DND-41 (cell line): ENCODE data around the gene CXorf38.

ENCODE experiments used
- ATAC-seq: fragments of 200-7000 bp; cut with Tn5 transposase; 3 replicates; pipeline ENCODE4 v1.9.1; 2021; ENCODE audit warnings: low read depth; ENCODE audit not compliant: insufficient read depth
- DNase-seq: peaks from one replicate; pipeline ENCODE4 v3.0.0-alpha.2; 2020
- H2AFZ ChIP-seq: 2 replicates; pipeline ENCODE4 v1.6.0; 2012; ENCODE audit warnings: low read depth, low read length
- H3K27ac ChIP-seq: 2 replicates; pipeline ENCODE4 v1.5.1; 2012; ENCODE audit warnings: low read length, inconsistent platforms
- H3K27me3 ChIP-seq: fragments of 200-600 bp; sonication (generic); 2 replicates; pipeline ENCODE4 v1.6.0; 2012; ENCODE audit warnings: low read length, mild to moderate bottlenecking, inconsistent platforms; ENCODE audit not compliant: insufficient read depth, poor library complexity
- H3K36me3 ChIP-seq: 2 replicates; pipeline ENCODE4 v1.5.1; 2012; ENCODE audit warnings: low read length, inconsistent platforms; ENCODE audit not compliant: insufficient read depth
- H3K4me1 ChIP-seq: 2 replicates; pipeline ENCODE4 v1.5.1; 2012; ENCODE audit warnings: mild to moderate bottlenecking, low read length; ENCODE audit not compliant: insufficient read depth
- H3K4me2 ChIP-seq: 2 replicates; pipeline ENCODE4 v1.6.0; 2012; ENCODE audit warnings: mild to moderate bottlenecking, moderate library complexity, low read length, inconsistent platforms; ENCODE audit not compliant: insufficient read depth
- H3K4me3 ChIP-seq, 2 experiments: fragments of 200-600 bp in 1 of 2; shearing (Covaris generic) in 1 of 2; 2 replicates each; pipeline ENCODE4 v1.5.1; 2012 to 2016; ENCODE audit warnings: inconsistent platforms in 2 of 2, low read length in 2 of 2, mild to moderate bottlenecking in 2 of 2, low read depth in 1 of 2, moderate library complexity in 1 of 2
- H3K79me2 ChIP-seq: 2 replicates; pipeline ENCODE4 v1.6.0; 2012; ENCODE audit warnings: low read length, inconsistent platforms; ENCODE audit not compliant: insufficient read depth
- H3K9ac ChIP-seq: 2 replicates; pipeline ENCODE4 v1.6.0; 2012; ENCODE audit warnings: low read depth, mild to moderate bottlenecking, inconsistent platforms, low read length, moderate library complexity
- H3K9me3 ChIP-seq: 2 replicates; pipeline ENCODE4 v1.5.1; 2012; ENCODE audit warnings: low read length, moderate library complexity, mild to moderate bottlenecking, inconsistent platforms; ENCODE audit not compliant: insufficient read depth, severe bottlenecking
- H4K20me1 ChIP-seq: 2 replicates; pipeline ENCODE4 v1.6.0; 2012; ENCODE audit warnings: low read length; ENCODE audit not compliant: insufficient read depth
- CTCF ChIP-seq: IDR thresholded peaks from 2 replicates; pipeline ENCODE4 v1.5.1; 2012; ENCODE audit warnings: borderline replicate concordance, low read length, moderate library complexity, mild to moderate bottlenecking; ENCODE audit not compliant: poor library complexity, severe bottlenecking; ENCODE audit errors: extremely low read depth
- EZH2 ChIP-seq: IDR thresholded peaks from 3 replicates; pipeline ENCODE4 v1.6.1; 2012; ENCODE audit warnings: borderline replicate concordance, low read depth, mild to moderate bottlenecking, moderate library complexity, low read length, inconsistent platforms; ENCODE audit not compliant: severe bottlenecking

Gene CXorf38

DNA sequence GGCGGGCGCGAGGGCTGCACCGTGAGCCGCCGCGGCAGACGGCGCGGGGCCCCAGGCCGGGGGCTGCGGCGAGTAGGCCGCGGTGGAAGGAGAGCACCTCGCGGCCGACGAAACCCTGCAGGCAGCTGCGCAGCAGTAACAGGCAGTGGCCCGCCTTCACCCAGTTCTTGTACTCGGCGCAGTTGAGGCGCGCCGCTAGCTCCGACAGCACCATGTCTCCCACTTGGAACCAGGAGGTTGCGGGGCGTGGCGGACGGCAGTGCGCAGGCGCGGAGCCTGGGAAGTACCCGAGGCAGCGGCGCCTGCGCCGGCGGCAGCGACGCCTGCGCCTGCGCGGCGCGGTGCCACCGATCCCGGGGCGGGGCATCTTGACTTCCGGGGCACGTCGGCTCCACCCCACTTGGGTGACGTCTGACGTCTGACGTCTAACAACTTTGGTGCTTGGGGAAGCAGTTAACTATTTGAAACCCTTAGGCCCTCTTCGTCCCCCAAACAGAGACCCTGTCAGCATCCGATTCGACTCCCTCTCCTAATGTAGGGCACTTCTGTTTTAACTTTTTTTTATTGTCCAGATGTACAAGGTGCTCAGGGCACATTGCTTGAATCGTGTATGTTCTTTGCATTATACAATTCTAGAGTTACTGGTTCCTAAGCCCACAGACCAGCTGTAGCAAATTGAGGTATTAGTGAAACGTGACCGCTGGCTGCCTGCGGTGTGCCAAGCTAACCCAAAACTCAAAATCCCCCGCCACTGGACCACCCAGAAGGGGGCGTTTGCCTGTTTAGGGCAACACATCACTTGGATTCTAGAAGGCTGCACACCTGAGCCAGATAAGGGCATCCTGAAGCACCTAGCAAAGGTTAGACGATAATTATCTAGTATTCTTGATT is at the start of gene CXorf38:
Gene CXorf38, minus strand, starts transcription at position 255 of the 891 bp plus-strand sequence. Its CDS starts 41 bp downstream, at position 214.
- ATAC-seq, result peak; percentile 74
- TF ChIP-seq EZH2 (no peak), CTCF (peak; percentile 13)
- H2AFZ ChIP-seq, result peak within 1 kb of the TSS; percentile 71
- peak within 1 kb of the TSS; percentile 82 for H3K27ac ChIP-seq
- H3K27me3 ChIP-seq, result no peaks in the 10 kb centered on the region
- H3K4me3 ChIP-seq, result peak within 1 kb of the TSS; percentile 62 to 85; a peak in 3 of 4 replicates
- peak within 1 kb of the TSS; percentile 69 for H3K9ac ChIP-seq
- peaks cover 44% of the 10 kb centered on the region for H3K79me2 ChIP-seq
- DNase-seq, result peak; percentile 91
- peaks cover 8% of the 10 kb centered on the region for H3K36me3 ChIP-seq
- H3K9me3 ChIP-seq, result no peaks in the 10 kb centered on the region
- peaks cover 7% of the 10 kb centered on the region for H4K20me1 ChIP-seq
- H3K4me1 ChIP-seq, result peaks cover 29% of the 10 kb centered on the region
- H3K4me2 ChIP-seq, result peak within 1 kb of the TSS; percentile 90

- Histone ChIP-seq H2AFZ (no peak overlapping the region), H3K27ac (no peak overlapping the region), H3K4me3 (no peak overlapping the region), H3K9ac (no peak overlapping the region), H3K4me1 (no peaks in the 10 kb centered on the region), H3K27me3 (no peaks in the 10 kb centered on the region), H4K20me1 (no peaks in the 10 kb centered on the region), H3K9me3 (no peaks in the 10 kb centered on the region), H3K79me2 (no peaks in the 10 kb centered on the region), H3K36me3 (peaks cover 50% of the 10 kb centered on the region; the same call in 1 of the 2 replicates), H3K4me2 (no peak overlapping the region)
- ATAC-seq, result no peak
- DNase-seq, result no peak
- TF ChIP-seq EZH2 (no peak), CTCF (no peak)
Observed at GRCh38 chrX:40694802-40695201, 47.4 kb upstream of the CXorf38 start.

- no peak overlapping the region for H3K9ac ChIP-seq
- TF ChIP-seq CTCF (no peak), EZH2 (no peak)
Observed at GRCh38 chrX:40688929-40689328, 41.6 kb upstream of the CXorf38 start.

More at GRCh38 chrX:40688929-40689328, 41.6 kb upstream of the CXorf38 start:
- no peak overlapping the region for H2AFZ ChIP-seq
- no peak overlapping the region for H3K4me3 ChIP-seq
- H3K27ac ChIP-seq, result no peak overlapping the region
- DNase-seq (no peak), ATAC-seq (no peak)
- no peaks in the 10 kb centered on the region for H3K4me1 ChIP-seq
- no peak overlapping the region for H3K4me2 ChIP-seq
- H3K79me2 ChIP-seq, result no peaks in the 10 kb centered on the region
- peaks cover 44% of the 10 kb centered on the region for H3K36me3 ChIP-seq
- no peaks in the 10 kb centered on the region for H4K20me1 ChIP-seq
- H3K9me3 ChIP-seq, result no peaks in the 10 kb centered on the region
- H3K27me3 ChIP-seq, result no peaks in the 10 kb centered on the region
